HCT116 (cell line): ENCODE results near the gene OR6Q1. TPM values are rescaled to one million over a fixed set of nuclear protein-coding genes. Genes with fewer than 3 reads are reported as not detected.

ENCODE experiments used
- ATAC-seq: fragments of 200-7000 bp; cut with Tn5 transposase; 2 replicates; pipeline ENCODE4 v1.9.1; 2020; ENCODE audit warnings: mild to moderate bottlenecking, moderate library complexity
- BruUV-seq: library from RNA; stranded (reverse); fragments of 400-500 nt; replicated peaks from 2 replicates; lab custom pipeline; 2021; lab: Mats Ljungman, UMichigan
- CTCF ChIA-PET: fragments of 300-600 bp; sonication (Branson Sonifier 250); formaldehyde crosslinking; loops from one replicate; lab custom pipeline; 2021; ENCODE audit warnings: antibody characterized with exemption; lab: Charles Lee
- POLR2A ChIA-PET: fragments of 300-600, 350-600 bp; sonication (Branson Sonifier 250); formaldehyde crosslinking; loops from one replicate; lab custom pipeline; 2021; ENCODE audit warnings: antibody characterized with exemption; lab: Charles Lee
- RAD21 ChIA-PET, 2 experiments: fragments of 300-600 bp; sonication (Branson Sonifier 250); formaldehyde crosslinking; loops; one replicate each; lab custom pipeline; 2023; ENCODE audit warnings: low total read pairs in 2 of 2; ENCODE audit not compliant: uncharacterized antibody in 2 of 2, unreplicated experiment in 2 of 2, low non-redundant PET in 1 of 2; lab: Charles Lee
- DNase-seq: peaks from one replicate; pipeline ENCODE4 v3.0.0-alpha.2; 2010; ENCODE audit warnings: low read depth, low spot score
- H2AFZ ChIP-seq: fragments of 200-600 bp; shearing (Covaris generic), sonication (generic); 2 replicates; pipeline ENCODE4 v1.6.1; 2017; ENCODE audit warnings: low read depth, mixed run types, mixed read lengths, antibody characterized with exemption, low read length; ENCODE audit not compliant: poor library complexity, severe bottlenecking
- H3K27ac ChIP-seq: 2 replicates; pipeline ENCODE4 v1.5.1; 2012; ENCODE audit warnings: low read depth, low read length
- H3K27me3 ChIP-seq: fragments of 200-600 bp; sonication (generic); 2 replicates; pipeline ENCODE4 v1.6.1; 2016; ENCODE audit warnings: mixed run types, low read length, mixed read lengths; ENCODE audit not compliant: insufficient read depth
- H3K36me3 ChIP-seq, 2 experiments: fragments of 200-500 bp in 1 of 2; fragments of 200-600 bp in 1 of 2; sonication (Bioruptor generic) in 1 of 2; sonication (generic) in 1 of 2; 2 replicates each; pipeline versions ENCODE4 v1.5.1 to v1.6.1; 2014 to 2016; ENCODE audit warnings: low read length in 2 of 2, inconsistent platforms in 1 of 2, mixed read lengths in 1 of 2, mixed run types in 1 of 2; ENCODE audit not compliant: insufficient read depth in 2 of 2, control insufficient read depth in 1 of 2
- H3K4me1 ChIP-seq, 2 experiments: fragments of 200-600 bp in 1 of 2; sonication (generic) in 1 of 2; 2 replicates each; pipeline versions ENCODE4 v1.5.1 to v1.6.1; 2012 to 2017; ENCODE audit warnings: low read length in 2 of 2, inconsistent platforms in 1 of 2, mild to moderate bottlenecking in 1 of 2, mixed read lengths in 1 of 2, mixed run types in 1 of 2, moderate library complexity in 1 of 2; ENCODE audit not compliant: insufficient read depth in 2 of 2, control insufficient read depth in 1 of 2
- H3K4me2 ChIP-seq: fragments of 200-600 bp; sonication (generic); 2 replicates; pipeline ENCODE4 v1.6.1; 2017; ENCODE audit warnings: mixed run types, low read length, mixed read lengths
- H3K4me3 ChIP-seq, 2 experiments: fragments of 200-600 bp in 1 of 2; sonication (generic) in 1 of 2; replicated peaks in 1 of 2; 2 replicates each; pipeline ENCODE4 v1.5.1; 2011 to 2016; ENCODE audit warnings: low read length in 2 of 2, control low read depth in 1 of 2, low read depth in 1 of 2, mild to moderate bottlenecking in 1 of 2, mixed read lengths in 1 of 2, mixed run types in 1 of 2
- H3K79me2 ChIP-seq: fragments of 200-600 bp; sonication (generic); 2 replicates; pipeline ENCODE4 v1.6.1; 2017; ENCODE audit warnings: mild to moderate bottlenecking, mixed run types, low read length, moderate library complexity, mixed read lengths; ENCODE audit not compliant: insufficient read depth
- H3K9ac ChIP-seq: fragments of 200-600 bp; sonication (generic); 2 replicates; pipeline ENCODE4 v1.6.1; 2016; ENCODE audit warnings: low read length, mixed read lengths
- H3K9me2 ChIP-seq: fragments of 200-600 bp; sonication (generic), shearing (Covaris generic); 2 replicates; pipeline ENCODE4 v1.6.1; 2017; ENCODE audit warnings: mixed run types, mild to moderate bottlenecking, moderate library complexity; ENCODE audit not compliant: insufficient read depth
- H3K9me3 ChIP-seq, 2 experiments: fragments of 200-500 bp in 1 of 2; fragments of 200-600 bp in 1 of 2; sonication (Bioruptor generic) in 1 of 2; sonication (generic) in 1 of 2; 2 replicates each; pipeline ENCODE4 v1.6.1; 2014 to 2017; ENCODE audit warnings: low read length in 2 of 2, mixed read lengths in 2 of 2, inconsistent platforms in 1 of 2, low read depth in 1 of 2, mild to moderate bottlenecking in 1 of 2, mixed run types in 1 of 2, moderate library complexity in 1 of 2; ENCODE audit not compliant: control insufficient read depth in 1 of 2, insufficient read depth in 1 of 2
- H4K20me1 ChIP-seq: fragments of 200-600 bp; sonication (generic), shearing (Covaris generic); 2 replicates; pipeline ENCODE4 v1.6.1; 2017; ENCODE audit warnings: mixed run types, mild to moderate bottlenecking, moderate library complexity; ENCODE audit not compliant: insufficient read depth
- EGR1 ChIP-seq: IDR thresholded peaks from 2 replicates; pipeline ENCODE4 v1.6.1; 2012; ENCODE audit warnings: low read depth
- ELF1 ChIP-seq: IDR thresholded peaks from 2 replicates; pipeline ENCODE4 v1.6.1; 2012; ENCODE audit warnings: low read depth, borderline replicate concordance
- FOSL1 ChIP-seq: IDR thresholded peaks from 2 replicates; pipeline ENCODE4 v1.6.1; 2012; ENCODE audit warnings: low read depth
- JUND ChIP-seq: IDR thresholded peaks from 2 replicates; pipeline ENCODE4 v1.6.1; 2012
- POLR2A ChIP-seq: IDR thresholded peaks from 2 replicates; pipeline ENCODE4 v1.7.0; 2011; ENCODE audit warnings: borderline replicate concordance; ENCODE audit not compliant: insufficient read depth, insufficient read length; ENCODE audit errors: extremely low read depth
- POLR2AphosphoS5 ChIP-seq: IDR thresholded peaks from 2 replicates; pipeline ENCODE4 v1.6.1; 2011; ENCODE audit warnings: mild to moderate bottlenecking, low read depth, low read length, moderate library complexity
- RAD21 ChIP-seq: IDR thresholded peaks from 2 replicates; pipeline ENCODE4 v1.6.1; 2012; ENCODE audit warnings: low read depth, mild to moderate bottlenecking
- REST ChIP-seq: IDR thresholded peaks from 2 replicates; pipeline ENCODE4 v1.6.1; 2012; ENCODE audit warnings: low read depth
- SP1 ChIP-seq: IDR thresholded peaks from 2 replicates; pipeline ENCODE4 v1.6.1; 2012; ENCODE audit warnings: low read depth
- TCF7L2 ChIP-seq: IDR thresholded peaks from 2 replicates; pipeline ENCODE4 v1.7.0; 2011; ENCODE audit warnings: borderline replicate concordance, inconsistent platforms; ENCODE audit not compliant: insufficient read depth, insufficient read length; ENCODE audit errors: extremely low read depth
- ZBTB33 ChIP-seq: IDR thresholded peaks from 2 replicates; pipeline ENCODE4 v1.6.1; 2011; ENCODE audit warnings: mild to moderate bottlenecking, low read length, moderate library complexity; ENCODE audit not compliant: insufficient replicate concordance; ENCODE audit errors: extremely low read depth
- ZFX ChIP-seq: fragments of 450-650 bp; IDR thresholded peaks from 2 replicates; pipeline ENCODE4 v1.6.1; 2017
- ZNF274 ChIP-seq: fragments of 200-500 bp; sonication (Bioruptor generic); IDR thresholded peaks from 2 replicates; pipeline ENCODE4 v1.6.1; 2014; ENCODE audit warnings: mild to moderate bottlenecking, low read depth, low read length, inconsistent platforms
- intact Hi-C: fragments of 100-400 bp; cut with micrococcal nuclease; formaldehyde crosslinking; loops from 2 replicates; pipeline ENCODE4 v1.10.0; 2022
- total RNA-seq: library from RNA; stranded (reverse); gene quantifications from one replicate; pipeline ENCODE4 v1.2.1, GENCODE V29; 2021; ENCODE audit not compliant: unreplicated experiment

Gene OR6Q1
- total RNA-seq, 1 experiment from 2014 or later = not detected

GRCh38 chr11:58046231-58046630 is 15.5 kb downstream of the OR6Q1 start:
- Histone ChIP-seq H4K20me1 (no peaks in the 10 kb centered on the region), H2AFZ (no peak overlapping the region), H3K36me3 (no peaks in the 10 kb centered on the region), H3K27me3 (0 out of 2 replicates have a peak, but pooled peaks cover 12% of the 10 kb centered on the region), H3K9me2 (no peaks in the 10 kb centered on the region), H3K9ac (no peak overlapping the region), H3K79me2 (no peaks in the 10 kb centered on the region), H3K4me3 (no peak overlapping the region), H3K27ac (no peak overlapping the region), H3K9me3 (no peaks in the 10 kb centered on the region), H3K4me2 (no peak overlapping the region), H3K4me1 (no peaks in the 10 kb centered on the region)
- ChIA-PET CTCF (no interaction called here), RAD21 (no interaction called here), POLR2A (no interaction called here)
- BruUV-seq = no TSS peak
- intact Hi-C loops = no loop called here
- TF ChIP-seq ELF1 = no peak
- no peak for TF ChIP-seq EGR1
- no peak for TF ChIP-seq POLR2A
- TF ChIP-seq TCF7L2 = no peak
- no peak for TF ChIP-seq ZBTB33
- TF ChIP-seq RAD21 = no peak
- no peak for TF ChIP-seq POLR2AphosphoS5
- no peak for TF ChIP-seq FOSL1
- no peak for TF ChIP-seq ZNF274
- no peak for TF ChIP-seq SP1
- no peak for TF ChIP-seq JUND
- TF ChIP-seq REST = no peak
- no peak for TF ChIP-seq ZFX
- DNase-seq = no peak
- ATAC-seq = no peak
